GM23248 (cell line): ENCODE measurements around the gene TMEM247.

Experiments
- EZH2 ChIP-seq: fragments of 200-600 bp; sonication (generic); IDR thresholded peaks from 2 replicates; pipeline ENCODE4 v1.6.1; 2018; ENCODE audit warnings: antibody characterized with exemption, mild to moderate bottlenecking; ENCODE audit not compliant: insufficient read depth, poor library complexity, severe bottlenecking
- EZH2phosphoT487 ChIP-seq: fragments of 200-600 bp; sonication (generic); IDR thresholded peaks from 2 replicates; pipeline ENCODE4 v1.6.1; 2018; ENCODE audit warnings: antibody characterized with exemption, moderate library complexity, mild to moderate bottlenecking, low read depth; ENCODE audit not compliant: insufficient read depth

- TF ChIP-seq EZH2 (no peak), EZH2phosphoT487 (no peak)
Observed at GRCh38 chr2:46441838-46442712, 37.3 kb upstream of the TMEM247 start.
